ENCODE data around the gene PNP. TPM values are rescaled to one million over a fixed set of nuclear protein-coding genes. Genes with fewer than 3 reads are reported as not detected.

PNP gene
- total RNA-seq, 4 donors from 2014 or later = 51.4 to 70.1 (median 53.7) TPM

DNA sequence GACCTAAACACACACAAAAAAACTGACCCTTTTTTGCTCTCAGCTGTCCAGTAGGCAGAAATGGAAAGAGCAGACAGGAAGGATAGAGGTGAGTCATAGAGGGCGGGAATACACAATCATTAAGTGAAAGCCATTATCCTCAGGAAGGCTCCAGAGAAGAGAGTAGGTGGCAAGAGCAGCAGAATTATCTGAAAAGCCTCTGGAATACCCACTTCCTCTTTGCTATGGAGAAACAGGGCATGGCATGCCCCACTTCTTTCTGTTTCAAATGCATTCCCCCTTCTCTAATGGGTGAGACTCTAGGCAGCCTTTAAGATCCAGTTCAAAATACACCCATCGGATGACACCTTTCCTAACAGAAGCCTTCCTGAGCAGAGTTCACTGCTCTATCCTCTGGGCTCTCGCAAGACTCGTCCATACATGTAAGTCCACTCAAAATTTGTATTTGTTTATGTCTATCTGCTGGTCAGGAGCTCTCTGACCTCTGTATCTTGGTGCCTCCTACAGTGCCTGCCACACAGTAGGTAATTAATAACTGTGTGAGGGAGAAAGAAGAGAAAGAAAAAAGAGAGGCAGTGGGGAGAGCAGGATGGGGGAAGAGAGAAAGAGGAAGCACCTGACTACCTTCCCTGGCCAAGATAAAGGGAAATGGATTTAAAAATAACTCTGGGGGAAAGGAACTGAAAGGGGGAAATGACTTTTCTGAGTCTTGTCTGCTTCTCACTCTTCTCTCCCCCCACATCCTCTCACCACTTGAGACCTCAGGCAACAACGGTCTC is 41.8 kb upstream of the PNP start:
- H3K27me3 ChIP-seq = no peaks in the 10 kb centered on the region
- no peaks in the 10 kb centered on the region for H3K36me3 ChIP-seq
- peak overlapping the region in 2 of 4 donors; percentile 41 to 44 for H3K4me3 ChIP-seq
- H3K4me1 ChIP-seq = peaks cover 3 to 19% (median 11%) of the 10 kb centered on the region in 4 donors
- TF ChIP-seq, protein P1, sequence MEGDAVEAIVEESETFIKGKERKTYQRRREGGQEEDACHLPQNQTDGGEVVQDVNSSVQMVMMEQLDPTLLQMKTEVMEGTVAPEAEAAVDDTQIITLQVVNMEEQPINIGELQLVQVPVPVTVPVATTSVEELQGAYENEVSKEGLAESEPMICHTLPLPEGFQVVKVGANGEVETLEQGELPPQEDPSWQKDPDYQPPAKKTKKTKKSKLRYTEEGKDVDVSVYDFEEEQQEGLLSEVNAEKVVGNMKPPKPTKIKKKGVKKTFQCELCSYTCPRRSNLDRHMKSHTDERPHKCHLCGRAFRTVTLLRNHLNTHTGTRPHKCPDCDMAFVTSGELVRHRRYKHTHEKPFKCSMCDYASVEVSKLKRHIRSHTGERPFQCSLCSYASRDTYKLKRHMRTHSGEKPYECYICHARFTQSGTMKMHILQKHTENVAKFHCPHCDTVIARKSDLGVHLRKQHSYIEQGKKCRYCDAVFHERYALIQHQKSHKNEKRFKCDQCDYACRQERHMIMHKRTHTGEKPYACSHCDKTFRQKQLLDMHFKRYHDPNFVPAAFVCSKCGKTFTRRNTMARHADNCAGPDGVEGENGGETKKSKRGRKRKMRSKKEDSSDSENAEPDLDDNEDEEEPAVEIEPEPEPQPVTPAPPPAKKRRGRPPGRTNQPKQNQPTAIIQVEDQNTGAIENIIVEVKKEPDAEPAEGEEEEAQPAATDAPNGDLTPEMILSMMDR (IDR thresholded peaks at IDR 0.05) = no peak
- no peak for TF ChIP-seq POLR2A (IDR thresholded peaks at IDR 0.05)
- DNase-seq = no peak
- H3K27ac ChIP-seq = peak overlapping the region; percentile 47 to 86 (median 72)
- no peaks in the 10 kb centered on the region for H3K9me3 ChIP-seq

DNA sequence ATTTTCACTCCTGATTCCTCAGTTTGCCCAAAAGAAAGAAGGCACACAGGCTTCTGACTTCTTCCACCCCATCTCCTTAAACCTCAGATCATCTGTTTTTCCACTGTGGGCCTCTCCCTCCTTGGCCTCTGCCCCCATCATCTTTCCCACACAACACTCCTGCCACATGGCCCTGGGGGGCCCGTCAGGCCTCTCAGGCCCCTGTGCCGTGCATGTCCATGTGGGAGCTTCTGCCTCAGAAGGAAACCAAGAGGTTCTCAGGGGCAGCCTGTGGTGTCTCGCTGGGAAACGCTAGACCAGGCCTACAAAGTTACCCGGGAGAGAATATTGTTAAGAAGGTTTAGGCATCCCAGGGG is 41.2 kb upstream of the PNP start:
- no peaks in the 10 kb centered on the region for H3K36me3 ChIP-seq
- peak overlapping the region in 2 of 4 donors; percentile 41 to 44 for H3K4me3 ChIP-seq
- no peaks in the 10 kb centered on the region for H3K27me3 ChIP-seq
- peak overlapping the region; percentile 47 to 86 (median 72) for H3K27ac ChIP-seq
- DNase-seq = no peak
- H3K9me3 ChIP-seq = no peaks in the 10 kb centered on the region
- H3K4me1 ChIP-seq = peaks cover 3 to 19% (median 11%) of the 10 kb centered on the region in 4 donors
- TF ChIP-seq, protein P1 (IDR thresholded peaks at IDR 0.05) = no peak
- no peak for TF ChIP-seq POLR2A (IDR thresholded peaks at IDR 0.05)

DNA sequence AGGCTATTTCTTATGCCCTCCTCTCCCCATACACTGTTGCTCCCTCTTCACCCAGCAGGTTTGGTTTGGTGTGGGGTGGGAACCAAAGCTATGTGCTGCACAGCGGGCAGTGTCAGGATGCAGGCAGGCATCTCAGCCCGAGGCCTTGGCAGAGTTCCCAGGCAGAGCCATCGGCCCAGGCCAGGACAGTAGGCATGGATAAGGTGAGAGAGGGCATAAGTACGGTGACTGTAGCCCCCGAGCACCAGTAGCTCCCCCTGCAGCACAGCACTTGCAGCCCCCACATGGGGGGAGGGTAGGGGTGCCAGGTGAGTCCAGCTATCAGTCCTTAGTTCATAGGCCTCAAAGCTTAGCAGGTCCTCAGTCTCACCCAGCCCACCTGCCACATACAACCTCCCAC is 40.4 kb upstream of the PNP start:
- no peak for TF ChIP-seq POLR2A (IDR thresholded peaks at IDR 0.05)
- TF ChIP-seq, protein P1 (IDR thresholded peaks at IDR 0.05) = no peak
- H3K9me3 ChIP-seq = no peaks in the 10 kb centered on the region
- peak overlapping the region in 2 of 4 donors; percentile 47 to 81 for H3K27ac ChIP-seq
- H3K4me3 ChIP-seq = no peak overlapping the region
- no peaks in the 10 kb centered on the region for H3K36me3 ChIP-seq
- no peak for DNase-seq
- H3K27me3 ChIP-seq = no peaks in the 10 kb centered on the region
- peaks cover 3 to 19% (median 11%) of the 10 kb centered on the region in 4 donors for H3K4me1 ChIP-seq

DNA sequence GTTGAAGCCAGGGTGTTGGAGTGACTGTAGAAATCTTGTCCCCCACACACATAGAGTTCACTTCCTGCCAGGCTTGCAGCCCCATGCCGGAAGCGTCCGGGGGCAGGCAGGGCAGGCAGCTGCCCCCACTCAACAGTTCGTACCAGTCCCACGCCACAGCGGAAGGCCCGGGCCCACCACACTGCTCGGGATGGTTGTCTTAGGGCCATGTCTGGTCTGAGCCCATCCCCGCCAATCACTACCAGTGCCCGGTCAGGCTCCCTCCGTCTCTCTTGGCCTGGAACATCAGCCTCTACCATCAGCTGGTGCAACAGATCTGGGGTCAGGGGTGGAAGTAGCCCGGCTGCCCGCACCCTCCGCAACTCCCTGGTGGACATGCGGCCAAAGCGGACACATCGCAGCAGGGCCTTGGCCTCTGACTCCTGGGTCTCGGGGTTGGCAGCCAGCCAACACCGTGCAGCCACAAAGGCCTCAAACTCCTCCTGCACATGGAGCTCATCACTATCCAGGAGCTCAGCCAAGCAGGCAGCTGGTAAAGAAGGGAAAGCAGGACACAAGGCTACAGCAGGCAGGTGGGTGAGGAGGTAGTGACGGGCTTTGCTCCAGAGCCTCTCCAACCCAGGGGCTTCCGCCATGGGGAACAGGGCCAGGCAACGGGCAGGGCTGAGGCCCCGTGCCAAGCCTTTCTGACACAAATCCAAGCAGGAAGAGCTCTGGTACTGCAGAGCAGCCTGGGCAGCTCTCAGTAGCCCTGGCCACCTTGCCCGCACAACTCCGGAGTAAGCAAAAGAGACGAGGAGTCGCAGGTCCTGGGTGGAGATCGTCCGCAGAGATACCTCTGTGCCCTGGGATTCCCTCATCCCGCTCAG is 39.2 kb upstream of the PNP start:
- DNase-seq = no peak
- TF ChIP-seq POLR2A (IDR thresholded peaks at IDR 0.05) = no peak
- TF ChIP-seq, protein P1 (IDR thresholded peaks at IDR 0.05) = no peak
- Histone ChIP-seq H3K27me3 (no peaks in the 10 kb centered on the region), H3K4me1 (peaks cover 0 to 19% (median 13%) of the 10 kb centered on the region in 4 donors), H3K4me3 (no peak overlapping the region), H3K27ac (peak overlapping the region in 1 of 4 donors; percentile 81), H3K36me3 (no peaks in the 10 kb centered on the region), H3K9me3 (no peaks in the 10 kb centered on the region)

DNA sequence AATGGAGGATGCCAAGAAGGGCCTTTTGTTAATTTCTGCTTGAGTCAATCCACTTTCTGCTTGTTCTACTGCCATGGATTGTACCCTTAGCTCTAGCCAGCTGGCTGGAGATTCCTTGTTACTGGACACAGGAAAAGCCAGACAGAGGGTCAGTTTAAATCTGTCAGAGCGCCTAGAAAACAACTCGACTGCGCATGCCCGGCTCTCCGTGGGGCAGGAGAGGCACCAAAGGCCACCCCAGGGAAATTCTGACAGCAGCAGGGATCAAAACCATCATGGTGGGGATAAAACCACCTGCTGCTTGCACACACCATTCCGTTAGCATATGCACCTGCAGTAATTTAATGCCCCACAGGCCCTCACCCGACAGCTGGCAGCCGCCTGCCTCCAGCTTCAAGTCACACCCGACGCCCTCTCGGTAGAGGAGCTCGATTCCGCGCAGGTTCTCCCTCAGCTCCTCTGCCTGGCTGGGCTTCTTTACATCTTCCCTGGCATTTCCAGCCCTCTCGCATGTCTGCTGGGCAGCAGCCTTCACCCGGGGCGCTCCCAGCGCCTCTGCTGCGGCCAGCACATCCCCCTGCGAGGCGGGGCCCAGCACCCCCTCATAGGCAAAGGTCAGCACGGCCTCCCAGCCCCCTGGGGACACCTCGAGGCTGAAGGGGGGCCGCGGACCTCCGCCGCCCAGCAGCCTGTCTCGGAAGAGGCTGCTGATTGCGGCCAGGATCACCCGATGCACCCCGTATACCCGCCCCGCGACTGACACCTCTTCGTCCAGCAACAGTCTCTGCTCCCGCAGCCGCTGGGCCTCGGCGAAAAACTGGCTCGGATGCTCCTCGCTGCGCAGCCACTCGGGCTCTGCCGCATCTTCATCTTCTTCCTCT is 34.3 kb upstream of the PNP start:
- H3K9me3 ChIP-seq = no peaks in the 10 kb centered on the region
- H3K4me3 ChIP-seq = peak overlapping the region in 2 of 4 donors; percentile 28 to 35
- peaks cover 0 to 16% (median 0%) of the 10 kb centered on the region in 4 donors for H3K4me1 ChIP-seq
- TF ChIP-seq, protein P1 (IDR thresholded peaks at IDR 0.05) = no peak
- no peak for TF ChIP-seq POLR2A (IDR thresholded peaks at IDR 0.05)
- DNase-seq = peak in 1 of 3 donors; percentile 55
- peak overlapping the region in 2 of 4 donors; percentile 46 to 55 for H3K27ac ChIP-seq
- H3K27me3 ChIP-seq = no peaks in the 10 kb centered on the region
- no peaks in the 10 kb centered on the region for H3K36me3 ChIP-seq
